HL-60 (cell line): ENCODE results near the gene KCTD16.

Source experiments
- POLR2AphosphoS5 ChIP-seq: IDR thresholded peaks from 2 replicates; pipeline ENCODE4 v1.6.1; 2012; ENCODE audit warnings: low read depth
- TF ChIP-seq, protein P1 (sequence below): IDR thresholded peaks from one replicate; pipeline ENCODE4 v1.5.1; 2011; ENCODE audit warnings: low read length, control low read depth, inconsistent platforms; ENCODE audit not compliant: insufficient read depth
- TF ChIP-seq, protein P2 (sequence below): IDR thresholded peaks from 2 replicates; pipeline ENCODE4 v1.6.1; 2012; ENCODE audit warnings: low read depth; ENCODE audit not compliant: insufficient replicate concordance

DNA sequence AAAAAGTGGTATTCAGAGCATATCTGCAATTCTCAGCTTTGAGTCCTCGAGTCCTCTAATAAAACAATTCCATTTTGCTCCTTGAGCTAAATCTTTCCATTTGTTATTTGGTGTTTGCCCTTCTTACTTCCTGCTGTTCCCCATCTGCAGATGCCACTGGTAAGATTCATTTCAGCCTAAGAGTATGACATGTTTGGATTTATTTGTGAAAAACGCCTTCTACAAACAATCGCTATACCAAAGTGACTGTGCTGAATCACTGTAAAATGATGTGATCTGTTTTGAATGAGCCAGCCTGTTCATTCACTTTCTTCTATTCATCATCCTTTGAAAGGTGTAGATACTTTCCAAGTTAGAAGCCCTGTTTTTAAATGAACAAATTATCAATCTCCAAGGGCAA is 27.7 kb downstream of the KCTD16 start:
- TF ChIP-seq, protein P1, sequence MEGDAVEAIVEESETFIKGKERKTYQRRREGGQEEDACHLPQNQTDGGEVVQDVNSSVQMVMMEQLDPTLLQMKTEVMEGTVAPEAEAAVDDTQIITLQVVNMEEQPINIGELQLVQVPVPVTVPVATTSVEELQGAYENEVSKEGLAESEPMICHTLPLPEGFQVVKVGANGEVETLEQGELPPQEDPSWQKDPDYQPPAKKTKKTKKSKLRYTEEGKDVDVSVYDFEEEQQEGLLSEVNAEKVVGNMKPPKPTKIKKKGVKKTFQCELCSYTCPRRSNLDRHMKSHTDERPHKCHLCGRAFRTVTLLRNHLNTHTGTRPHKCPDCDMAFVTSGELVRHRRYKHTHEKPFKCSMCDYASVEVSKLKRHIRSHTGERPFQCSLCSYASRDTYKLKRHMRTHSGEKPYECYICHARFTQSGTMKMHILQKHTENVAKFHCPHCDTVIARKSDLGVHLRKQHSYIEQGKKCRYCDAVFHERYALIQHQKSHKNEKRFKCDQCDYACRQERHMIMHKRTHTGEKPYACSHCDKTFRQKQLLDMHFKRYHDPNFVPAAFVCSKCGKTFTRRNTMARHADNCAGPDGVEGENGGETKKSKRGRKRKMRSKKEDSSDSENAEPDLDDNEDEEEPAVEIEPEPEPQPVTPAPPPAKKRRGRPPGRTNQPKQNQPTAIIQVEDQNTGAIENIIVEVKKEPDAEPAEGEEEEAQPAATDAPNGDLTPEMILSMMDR = no peak
- no peak for TF ChIP-seq POLR2AphosphoS5
- TF ChIP-seq, protein P2, sequence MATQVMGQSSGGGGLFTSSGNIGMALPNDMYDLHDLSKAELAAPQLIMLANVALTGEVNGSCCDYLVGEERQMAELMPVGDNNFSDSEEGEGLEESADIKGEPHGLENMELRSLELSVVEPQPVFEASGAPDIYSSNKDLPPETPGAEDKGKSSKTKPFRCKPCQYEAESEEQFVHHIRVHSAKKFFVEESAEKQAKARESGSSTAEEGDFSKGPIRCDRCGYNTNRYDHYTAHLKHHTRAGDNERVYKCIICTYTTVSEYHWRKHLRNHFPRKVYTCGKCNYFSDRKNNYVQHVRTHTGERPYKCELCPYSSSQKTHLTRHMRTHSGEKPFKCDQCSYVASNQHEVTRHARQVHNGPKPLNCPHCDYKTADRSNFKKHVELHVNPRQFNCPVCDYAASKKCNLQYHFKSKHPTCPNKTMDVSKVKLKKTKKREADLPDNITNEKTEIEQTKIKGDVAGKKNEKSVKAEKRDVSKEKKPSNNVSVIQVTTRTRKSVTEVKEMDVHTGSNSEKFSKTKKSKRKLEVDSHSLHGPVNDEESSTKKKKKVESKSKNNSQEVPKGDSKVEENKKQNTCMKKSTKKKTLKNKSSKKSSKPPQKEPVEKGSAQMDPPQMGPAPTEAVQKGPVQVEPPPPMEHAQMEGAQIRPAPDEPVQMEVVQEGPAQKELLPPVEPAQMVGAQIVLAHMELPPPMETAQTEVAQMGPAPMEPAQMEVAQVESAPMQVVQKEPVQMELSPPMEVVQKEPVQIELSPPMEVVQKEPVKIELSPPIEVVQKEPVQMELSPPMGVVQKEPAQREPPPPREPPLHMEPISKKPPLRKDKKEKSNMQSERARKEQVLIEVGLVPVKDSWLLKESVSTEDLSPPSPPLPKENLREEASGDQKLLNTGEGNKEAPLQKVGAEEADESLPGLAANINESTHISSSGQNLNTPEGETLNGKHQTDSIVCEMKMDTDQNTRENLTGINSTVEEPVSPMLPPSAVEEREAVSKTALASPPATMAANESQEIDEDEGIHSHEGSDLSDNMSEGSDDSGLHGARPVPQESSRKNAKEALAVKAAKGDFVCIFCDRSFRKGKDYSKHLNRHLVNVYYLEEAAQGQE = no peak
